Stomach (tissue), 4 donors: Measurements from ENCODE around the gene ATXN10.

Experiments used
- CTCF ChIP-seq, 7 experiments: fragments of 450-650 bp in 4 of 7; fragments of 200-600 bp in 3 of 7; sonication (generic) in 3 of 7; IDR thresholded peaks; one replicate each; pipeline ENCODE4 v1.5.1; 2016 to 2019; ENCODE audit warnings: antibody characterized with exemption in 7 of 7, control low read depth in 2 of 7, mild to moderate bottlenecking in 1 of 7
- EP300 ChIP-seq: sonication (generic); formaldehyde crosslinking; IDR thresholded peaks from one replicate; pipeline ENCODE4 v1.6.1; 2017; ENCODE audit warnings: antibody characterized with exemption
- POLR2A ChIP-seq, 4 donors: fragments of 450-650 bp; IDR thresholded peaks; one replicate each; pipeline ENCODE4 v1.6.1; 2016; ENCODE audit warnings: antibody characterized with exemption in 4 of 4, control low read depth in 2 of 4, mild to moderate bottlenecking in 1 of 4, moderate library complexity in 1 of 4

DNA sequence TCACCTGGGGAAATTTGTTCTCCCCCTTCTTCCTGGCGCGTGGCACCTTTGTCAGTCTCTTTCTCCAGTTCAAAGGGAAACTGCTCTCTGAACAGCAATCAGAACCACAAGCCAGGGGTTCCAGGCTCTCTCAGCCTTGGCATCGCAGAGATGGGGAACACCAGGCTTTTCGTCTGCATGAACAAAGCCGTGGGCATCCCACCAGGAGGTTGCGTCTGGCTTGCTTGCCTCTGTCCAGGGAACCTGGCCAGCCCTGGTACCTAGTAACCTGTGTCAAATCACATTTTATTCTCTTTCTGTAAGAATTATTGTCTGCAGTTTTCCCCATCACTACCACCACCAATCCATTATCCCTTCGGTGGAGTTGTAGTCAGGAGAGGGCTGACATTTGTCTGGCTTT lies 198.4 kb downstream of the ATXN10 start:
- no peak for TF ChIP-seq EP300
- no peak for TF ChIP-seq CTCF (IDR thresholded peaks at IDR 0.05)
- no peak for TF ChIP-seq POLR2A (IDR thresholded peaks at IDR 0.05)
